GM23338 (cell line): ENCODE data around the gene ARL10. TPM values are rescaled to one million over a fixed set of nuclear protein-coding genes. Genes with fewer than 3 reads are reported as not detected.

Source experiments
- ATAC-seq: fragments of 200-7000 bp; cut with Tn5 transposase; 3 replicates; pipeline ENCODE4 v1.9.1; 2020
- DNase-seq: peaks from one replicate; pipeline ENCODE4 v3.0.0-alpha.2; 2015; ENCODE audit warnings: low spot score
- H2AFZ ChIP-seq: fragments of 200-600 bp; sonication (generic); 2 replicates; pipeline ENCODE4 v1.8.0; 2016; ENCODE audit warnings: antibody characterized with exemption, mild to moderate bottlenecking, moderate library complexity
- H3F3A ChIP-seq: fragments of 200-600 bp; sonication (generic); replicated peaks from 2 replicates; pipeline ENCODE4 v1.8.0; 2017; ENCODE audit warnings: antibody characterized with exemption, mixed run types, low read depth
- H3K27ac ChIP-seq: fragments of 200-600 bp; sonication (generic); 2 replicates; pipeline ENCODE4 v1.6.1; 2016; ENCODE audit warnings: low read depth
- H3K27me3 ChIP-seq: fragments of 200-600 bp; sonication (generic); 2 replicates; pipeline ENCODE4 v1.8.0; 2016; ENCODE audit warnings: mild to moderate bottlenecking, mixed run types, moderate library complexity; ENCODE audit not compliant: insufficient read depth
- H3K36me3 ChIP-seq: fragments of 200-600 bp; sonication (generic); 2 replicates; pipeline ENCODE4 v1.8.0; 2016; ENCODE audit warnings: mild to moderate bottlenecking; ENCODE audit not compliant: insufficient read depth
- H3K4me1 ChIP-seq: fragments of 200-600 bp; sonication (generic); 2 replicates; pipeline ENCODE4 v1.8.0; 2016; ENCODE audit warnings: mild to moderate bottlenecking, moderate library complexity; ENCODE audit not compliant: insufficient read depth
- H3K4me2 ChIP-seq: fragments of 200-600 bp; sonication (generic); 2 replicates; pipeline ENCODE4 v1.7.1; 2017; ENCODE audit warnings: mixed run types
- H3K4me3 ChIP-seq: fragments of 200-600 bp; sonication (generic); 2 replicates; pipeline ENCODE4 v1.6.1; 2016; ENCODE audit warnings: mixed run types
- H3K79me2 ChIP-seq: fragments of 200-600 bp; sonication (generic); replicated peaks from 2 replicates; pipeline ENCODE4 v1.8.0; 2017; ENCODE audit warnings: mild to moderate bottlenecking; ENCODE audit not compliant: insufficient read depth
- H3K9me2 ChIP-seq: fragments of 200-600 bp; sonication (generic); 2 replicates; pipeline ENCODE4 v1.8.0; 2017; ENCODE audit not compliant: insufficient read depth
- H4K20me1 ChIP-seq: fragments of 200-600 bp; sonication (generic); replicated peaks from 2 replicates; pipeline ENCODE4 v1.8.0; 2017; ENCODE audit warnings: mild to moderate bottlenecking; ENCODE audit not compliant: insufficient read depth
- H3K27ac Mint-ChIP-seq: 2 replicates; pipeline ENCODE4 v1.8.0; 2020; ENCODE audit warnings: inconsistent platforms, mild to moderate bottlenecking, moderate library complexity, mixed read lengths
- H3K27me3 Mint-ChIP-seq: 3 replicates; pipeline ENCODE4 v1.8.0; 2022; ENCODE audit warnings: low read depth, mild to moderate bottlenecking, moderate library complexity, mixed read lengths, inconsistent platforms; ENCODE audit not compliant: insufficient read depth, poor library complexity
- H3K36me3 Mint-ChIP-seq: 3 replicates; pipeline ENCODE4 v1.8.0; 2021; ENCODE audit warnings: low read depth, mild to moderate bottlenecking, inconsistent platforms, moderate library complexity, mixed read lengths
- H3K4me1 Mint-ChIP-seq: 3 replicates; pipeline ENCODE4 v1.8.0; 2020; ENCODE audit warnings: mild to moderate bottlenecking, inconsistent platforms, mixed read lengths
- H3K4me3 Mint-ChIP-seq: 3 replicates; pipeline ENCODE4 v1.8.0; 2021; ENCODE audit warnings: moderate library complexity, mild to moderate bottlenecking, inconsistent platforms, mixed read lengths
- H3K9me3 Mint-ChIP-seq: 3 replicates; pipeline ENCODE4 v1.8.0; 2020; ENCODE audit warnings: moderate library complexity, mild to moderate bottlenecking, inconsistent platforms, mixed read lengths
- CREB1 ChIP-seq: fragments of 250-450 bp; sonication (Bioruptor Pico); IDR thresholded peaks from 2 replicates; pipeline ENCODE4 v1.5.0; 2020; ENCODE audit warnings: low read depth, mild to moderate bottlenecking, moderate library complexity
- EZH2 ChIP-seq: fragments of 200-600 bp; sonication (generic); IDR thresholded peaks from one replicate; pipeline ENCODE4 v1.8.0; 2017; ENCODE audit warnings: antibody characterized with exemption, mild to moderate bottlenecking, low read depth; ENCODE audit not compliant: unreplicated experiment
- JUNB ChIP-seq: IDR thresholded peaks from one replicate; pipeline ENCODE4 v1.6.1; 2016; ENCODE audit warnings: antibody characterized with exemption; ENCODE audit not compliant: unreplicated experiment
- POLR2AphosphoS5 ChIP-seq: IDR thresholded peaks from 2 replicates; pipeline ENCODE4 v1.6.1; 2016; ENCODE audit warnings: antibody characterized with exemption, low read depth
- STAT1 ChIP-seq: IDR thresholded peaks from one replicate; pipeline ENCODE4 v1.6.1; 2016; ENCODE audit warnings: antibody characterized with exemption; ENCODE audit not compliant: unreplicated experiment
- polyA plus RNA-seq: library from polyadenylated mRNA; unstranded; fragments of >200 nt; fragmentation: Nextera tagmentation; extraction: Ambion mirVana; gene quantifications from 2 replicates; pipeline ENCODE4 v1.2.1, GENCODE V29; 2016
- total RNA-seq: library from RNA; depleted of rRNA; stranded (reverse); fragments of >200 nt; shearing (Covaris generic); gene quantifications from 2 replicates; pipeline ENCODE4 v1.2.3, GENCODE V29; 2014
- TF ChIP-seq, protein P1 (sequence below): IDR thresholded peaks from one replicate; pipeline ENCODE4 v1.6.1; 2018; ENCODE audit warnings: antibody characterized with exemption; ENCODE audit not compliant: unreplicated experiment
- TF ChIP-seq, protein P2 (sequence below), 2 experiments: fragments of 200-600 bp in 1 of 2; sonication (generic) in 1 of 2; conservative IDR thresholded peaks; 2 replicates each; pipeline versions ENCODE4 v1.5.1 to v1.6.1; 2016 to 2017; ENCODE audit warnings: antibody characterized with exemption in 2 of 2, low read depth in 2 of 2, mild to moderate bottlenecking in 2 of 2, moderate library complexity in 1 of 2
- TF ChIP-seq, protein P3 (sequence below): fragments of 250-450 bp; sonication (Bioruptor Pico); IDR thresholded peaks from 2 replicates; pipeline ENCODE4 v1.5.0; 2020; ENCODE audit warnings: mild to moderate bottlenecking, moderate library complexity

The ARL10 gene
- total and polyA plus RNA-seq, 2 experiments from 2014 or later: 2.5 to 7.9 TPM

DNA sequence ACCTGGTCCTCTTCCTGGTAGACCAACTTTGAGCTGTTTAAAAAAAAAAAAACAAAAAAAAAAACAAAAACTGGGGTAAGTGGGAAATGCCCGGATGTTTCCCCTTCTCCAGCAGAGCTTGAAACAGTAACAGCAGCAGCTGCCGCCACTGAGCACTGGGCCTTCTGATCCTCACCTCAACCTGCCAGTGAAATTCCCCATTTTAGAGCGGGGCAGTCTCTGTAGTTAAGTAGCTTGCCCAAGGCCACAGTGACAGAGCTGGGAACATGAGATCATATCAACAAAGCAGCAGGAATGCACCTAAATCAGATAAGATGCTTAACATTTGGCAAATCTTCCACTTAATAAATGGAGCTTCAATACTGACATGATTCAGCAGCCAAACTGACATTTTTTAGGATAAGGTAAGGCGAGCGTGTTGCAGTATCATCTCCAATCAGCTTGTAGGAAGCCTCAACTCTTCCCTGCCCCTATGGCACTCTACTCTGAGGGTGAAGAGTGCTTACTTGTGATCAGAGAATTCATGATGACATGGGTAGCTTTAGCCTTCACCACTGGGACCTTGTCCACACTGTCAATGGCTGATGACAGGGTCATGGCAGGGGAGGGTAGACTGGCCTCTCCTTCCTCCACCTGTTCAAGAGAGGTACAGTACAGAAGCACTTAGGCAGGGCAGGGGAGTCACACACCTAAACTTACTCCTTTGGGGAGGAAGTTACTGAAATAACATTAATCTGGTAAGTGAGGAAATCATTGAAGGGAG lies 13.0 kb upstream of the ARL10 start:
- Histone ChIP-seq H3K27ac (no peak overlapping the region), H3K4me3 (no peak overlapping the region), H3K9me2 (no peaks in the 10 kb centered on the region), H3F3A (no peaks in the 10 kb centered on the region), H4K20me1 (peaks cover 19% of the 10 kb centered on the region; the same call in 1 of the 2 replicates), H3K36me3 (peaks cover 24% of the 10 kb centered on the region), H3K4me2 (no peak overlapping the region), H3K79me2 (peaks cover 56% of the 10 kb centered on the region), H3K4me1 (no peaks in the 10 kb centered on the region), H2AFZ (no peak overlapping the region), H3K27me3 (no peaks in the 10 kb centered on the region)
- no peak for ATAC-seq
- no peak overlapping the region for H3K4me3 Mint-ChIP-seq
- peaks cover 1% of the 10 kb centered on the region for H3K27me3 Mint-ChIP-seq
- TF ChIP-seq, protein P1, sequence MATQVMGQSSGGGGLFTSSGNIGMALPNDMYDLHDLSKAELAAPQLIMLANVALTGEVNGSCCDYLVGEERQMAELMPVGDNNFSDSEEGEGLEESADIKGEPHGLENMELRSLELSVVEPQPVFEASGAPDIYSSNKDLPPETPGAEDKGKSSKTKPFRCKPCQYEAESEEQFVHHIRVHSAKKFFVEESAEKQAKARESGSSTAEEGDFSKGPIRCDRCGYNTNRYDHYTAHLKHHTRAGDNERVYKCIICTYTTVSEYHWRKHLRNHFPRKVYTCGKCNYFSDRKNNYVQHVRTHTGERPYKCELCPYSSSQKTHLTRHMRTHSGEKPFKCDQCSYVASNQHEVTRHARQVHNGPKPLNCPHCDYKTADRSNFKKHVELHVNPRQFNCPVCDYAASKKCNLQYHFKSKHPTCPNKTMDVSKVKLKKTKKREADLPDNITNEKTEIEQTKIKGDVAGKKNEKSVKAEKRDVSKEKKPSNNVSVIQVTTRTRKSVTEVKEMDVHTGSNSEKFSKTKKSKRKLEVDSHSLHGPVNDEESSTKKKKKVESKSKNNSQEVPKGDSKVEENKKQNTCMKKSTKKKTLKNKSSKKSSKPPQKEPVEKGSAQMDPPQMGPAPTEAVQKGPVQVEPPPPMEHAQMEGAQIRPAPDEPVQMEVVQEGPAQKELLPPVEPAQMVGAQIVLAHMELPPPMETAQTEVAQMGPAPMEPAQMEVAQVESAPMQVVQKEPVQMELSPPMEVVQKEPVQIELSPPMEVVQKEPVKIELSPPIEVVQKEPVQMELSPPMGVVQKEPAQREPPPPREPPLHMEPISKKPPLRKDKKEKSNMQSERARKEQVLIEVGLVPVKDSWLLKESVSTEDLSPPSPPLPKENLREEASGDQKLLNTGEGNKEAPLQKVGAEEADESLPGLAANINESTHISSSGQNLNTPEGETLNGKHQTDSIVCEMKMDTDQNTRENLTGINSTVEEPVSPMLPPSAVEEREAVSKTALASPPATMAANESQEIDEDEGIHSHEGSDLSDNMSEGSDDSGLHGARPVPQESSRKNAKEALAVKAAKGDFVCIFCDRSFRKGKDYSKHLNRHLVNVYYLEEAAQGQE: no peak
- TF ChIP-seq JUNB (no peak), EZH2 (no peak), POLR2AphosphoS5 (no peak), CREB1 (no peak), STAT1 (no peak)
- TF ChIP-seq, protein P2, sequence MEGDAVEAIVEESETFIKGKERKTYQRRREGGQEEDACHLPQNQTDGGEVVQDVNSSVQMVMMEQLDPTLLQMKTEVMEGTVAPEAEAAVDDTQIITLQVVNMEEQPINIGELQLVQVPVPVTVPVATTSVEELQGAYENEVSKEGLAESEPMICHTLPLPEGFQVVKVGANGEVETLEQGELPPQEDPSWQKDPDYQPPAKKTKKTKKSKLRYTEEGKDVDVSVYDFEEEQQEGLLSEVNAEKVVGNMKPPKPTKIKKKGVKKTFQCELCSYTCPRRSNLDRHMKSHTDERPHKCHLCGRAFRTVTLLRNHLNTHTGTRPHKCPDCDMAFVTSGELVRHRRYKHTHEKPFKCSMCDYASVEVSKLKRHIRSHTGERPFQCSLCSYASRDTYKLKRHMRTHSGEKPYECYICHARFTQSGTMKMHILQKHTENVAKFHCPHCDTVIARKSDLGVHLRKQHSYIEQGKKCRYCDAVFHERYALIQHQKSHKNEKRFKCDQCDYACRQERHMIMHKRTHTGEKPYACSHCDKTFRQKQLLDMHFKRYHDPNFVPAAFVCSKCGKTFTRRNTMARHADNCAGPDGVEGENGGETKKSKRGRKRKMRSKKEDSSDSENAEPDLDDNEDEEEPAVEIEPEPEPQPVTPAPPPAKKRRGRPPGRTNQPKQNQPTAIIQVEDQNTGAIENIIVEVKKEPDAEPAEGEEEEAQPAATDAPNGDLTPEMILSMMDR (conservative IDR thresholded peaks at IDR 0.05; ENCODE audit: low read depth in 2 of 2): no peak
- TF ChIP-seq, protein P3, sequence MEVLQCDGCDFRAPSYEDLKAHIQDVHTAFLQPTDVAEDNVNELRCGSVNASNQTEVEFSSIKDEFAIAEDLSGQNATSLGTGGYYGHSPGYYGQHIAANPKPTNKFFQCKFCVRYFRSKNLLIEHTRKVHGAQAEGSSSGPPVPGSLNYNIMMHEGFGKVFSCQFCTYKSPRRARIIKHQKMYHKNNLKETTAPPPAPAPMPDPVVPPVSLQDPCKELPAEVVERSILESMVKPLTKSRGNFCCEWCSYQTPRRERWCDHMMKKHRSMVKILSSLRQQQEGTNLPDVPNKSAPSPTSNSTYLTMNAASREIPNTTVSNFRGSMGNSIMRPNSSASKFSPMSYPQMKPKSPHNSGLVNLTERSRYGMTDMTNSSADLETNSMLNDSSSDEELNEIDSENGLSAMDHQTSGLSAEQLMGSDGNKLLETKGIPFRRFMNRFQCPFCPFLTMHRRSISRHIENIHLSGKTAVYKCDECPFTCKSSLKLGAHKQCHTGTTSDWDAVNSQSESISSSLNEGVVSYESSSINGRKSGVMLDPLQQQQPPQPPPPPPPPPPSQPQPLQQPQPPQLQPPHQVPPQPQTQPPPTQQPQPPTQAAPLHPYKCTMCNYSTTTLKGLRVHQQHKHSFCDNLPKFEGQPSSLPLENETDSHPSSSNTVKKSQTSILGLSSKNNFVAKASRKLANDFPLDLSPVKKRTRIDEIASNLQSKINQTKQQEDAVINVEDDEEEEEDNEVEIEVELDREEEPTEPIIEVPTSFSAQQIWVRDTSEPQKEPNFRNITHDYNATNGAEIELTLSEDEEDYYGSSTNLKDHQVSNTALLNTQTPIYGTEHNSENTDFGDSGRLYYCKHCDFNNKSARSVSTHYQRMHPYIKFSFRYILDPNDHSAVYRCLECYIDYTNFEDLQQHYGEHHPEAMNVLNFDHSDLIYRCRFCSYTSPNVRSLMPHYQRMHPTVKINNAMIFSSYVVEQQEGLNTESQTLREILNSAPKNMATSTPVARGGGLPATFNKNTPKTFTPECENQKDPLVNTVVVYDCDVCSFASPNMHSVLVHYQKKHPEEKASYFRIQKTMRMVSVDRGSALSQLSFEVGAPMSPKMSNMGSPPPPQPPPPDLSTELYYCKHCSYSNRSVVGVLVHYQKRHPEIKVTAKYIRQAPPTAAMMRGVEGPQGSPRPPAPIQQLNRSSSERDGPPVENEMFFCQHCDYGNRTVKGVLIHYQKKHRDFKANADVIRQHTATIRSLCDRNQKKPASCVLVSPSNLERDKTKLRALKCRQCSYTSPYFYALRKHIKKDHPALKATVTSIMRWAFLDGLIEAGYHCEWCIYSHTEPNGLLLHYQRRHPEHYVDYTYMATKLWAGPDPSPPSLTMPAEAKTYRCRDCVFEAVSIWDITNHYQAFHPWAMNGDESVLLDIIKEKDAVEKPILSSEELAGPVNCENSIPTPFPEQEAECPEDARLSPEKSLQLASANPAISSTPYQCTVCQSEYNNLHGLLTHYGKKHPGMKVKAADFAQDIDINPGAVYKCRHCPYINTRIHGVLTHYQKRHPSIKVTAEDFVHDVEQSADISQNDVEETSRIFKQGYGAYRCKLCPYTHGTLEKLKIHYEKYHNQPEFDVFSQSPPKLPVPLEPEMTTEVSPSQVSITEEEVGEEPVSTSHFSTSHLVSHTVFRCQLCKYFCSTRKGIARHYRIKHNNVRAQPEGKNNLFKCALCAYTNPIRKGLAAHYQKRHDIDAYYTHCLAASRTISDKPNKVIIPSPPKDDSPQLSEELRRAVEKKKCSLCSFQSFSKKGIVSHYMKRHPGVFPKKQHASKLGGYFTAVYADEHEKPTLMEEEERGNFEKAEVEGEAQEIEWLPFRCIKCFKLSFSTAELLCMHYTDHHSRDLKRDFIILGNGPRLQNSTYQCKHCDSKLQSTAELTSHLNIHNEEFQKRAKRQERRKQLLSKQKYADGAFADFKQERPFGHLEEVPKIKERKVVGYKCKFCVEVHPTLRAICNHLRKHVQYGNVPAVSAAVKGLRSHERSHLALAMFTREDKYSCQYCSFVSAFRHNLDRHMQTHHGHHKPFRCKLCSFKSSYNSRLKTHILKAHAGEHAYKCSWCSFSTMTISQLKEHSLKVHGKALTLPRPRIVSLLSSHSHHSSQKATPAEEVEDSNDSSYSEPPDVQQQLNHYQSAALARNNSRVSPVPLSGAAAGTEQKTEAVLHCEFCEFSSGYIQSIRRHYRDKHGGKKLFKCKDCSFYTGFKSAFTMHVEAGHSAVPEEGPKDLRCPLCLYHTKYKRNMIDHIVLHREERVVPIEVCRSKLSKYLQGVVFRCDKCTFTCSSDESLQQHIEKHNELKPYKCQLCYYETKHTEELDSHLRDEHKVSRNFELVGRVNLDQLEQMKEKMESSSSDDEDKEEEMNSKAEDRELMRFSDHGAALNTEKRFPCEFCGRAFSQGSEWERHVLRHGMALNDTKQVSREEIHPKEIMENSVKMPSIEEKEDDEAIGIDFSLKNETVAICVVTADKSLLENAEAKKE (CRISPR knock-in tag): no peak
- H3K4me1 Mint-ChIP-seq: no peaks in the 10 kb centered on the region
- no peak for DNase-seq
- H3K9me3 Mint-ChIP-seq: no peaks in the 10 kb centered on the region
- H3K27ac Mint-ChIP-seq: no peak overlapping the region
- peaks cover 83% of the 10 kb centered on the region for H3K36me3 Mint-ChIP-seq
